ENCODE measurements around the gene E2F4. TPM values are rescaled to one million over a fixed set of nuclear protein-coding genes. Genes with fewer than 3 reads are reported as not detected.

E2F4 gene
- total RNA-seq, 1 donor from 2014 or later: 64.3 TPM

DNA sequence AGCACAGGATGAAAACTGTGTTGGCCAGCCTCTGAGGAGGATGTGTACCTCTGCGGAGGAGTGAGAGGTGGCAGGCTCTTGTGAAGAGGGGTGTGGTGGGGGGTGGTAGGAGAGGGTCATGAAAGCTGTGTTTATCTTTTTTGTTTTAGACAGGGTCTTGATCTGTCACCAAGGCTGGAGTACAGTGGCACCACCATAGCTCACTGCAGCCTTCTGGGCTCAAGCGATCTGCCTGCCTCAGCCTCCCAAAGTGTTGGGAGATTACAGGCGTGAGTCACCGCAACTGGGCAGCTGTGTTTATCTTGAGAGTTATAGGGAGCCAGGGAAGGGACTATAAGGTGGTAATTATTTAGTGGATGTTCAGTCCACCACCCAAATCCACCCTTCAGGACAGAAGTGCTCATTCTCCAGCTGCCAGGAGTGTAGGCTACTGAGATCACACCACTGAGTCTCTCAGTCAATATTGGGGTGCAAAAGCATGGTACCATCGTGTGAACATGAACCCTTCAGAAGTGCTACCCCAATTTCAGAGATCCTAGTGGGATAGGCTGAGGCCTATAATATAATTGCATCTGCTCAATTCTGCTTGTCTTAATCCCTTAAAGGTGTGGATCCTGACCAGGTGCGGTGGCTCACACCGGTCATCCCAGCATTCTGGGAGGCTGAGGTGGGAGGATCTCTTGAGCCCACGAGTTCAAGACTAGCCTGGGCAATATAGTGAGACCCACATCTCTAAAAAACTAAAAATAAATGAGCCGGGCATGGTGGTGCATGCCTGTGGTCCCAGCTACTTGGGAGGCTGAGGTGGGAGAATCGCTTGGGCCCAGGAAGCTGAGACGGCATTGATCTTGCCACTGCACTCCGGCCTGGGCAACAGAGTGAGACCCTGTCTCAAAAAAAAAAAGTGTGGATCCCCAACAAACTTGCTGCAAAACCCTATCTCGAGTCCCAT is 1.2 kb upstream of the E2F4 start:
- peaks cover 12% of the 10 kb centered on the region for H3K4me1 Mint-ChIP-seq (ENCODE audit: low read depth, unreplicated experiment)
- peak overlapping the region; percentile 84 for H3K4me3 Mint-ChIP-seq (ENCODE audit: unreplicated experiment)
- no peak for DNase-seq
- H3K27me3 Mint-ChIP-seq (ENCODE audit: unreplicated experiment): peaks cover 8% of the 10 kb centered on the region
- no peaks in the 10 kb centered on the region for H3K36me3 Mint-ChIP-seq (ENCODE audit: unreplicated experiment)
- peaks cover 10% of the 10 kb centered on the region for H3K9me3 Mint-ChIP-seq (ENCODE audit: unreplicated experiment)
- no peak for TF ChIP-seq CTCF (IDR thresholded peaks at IDR 0.05; ENCODE audit: partially characterized antibody, unreplicated experiment)
- no peak overlapping the region for H3K27ac Mint-ChIP-seq (ENCODE audit: unreplicated experiment)

GRCh38 chr16:67191411-67191994 is 452 bp upstream of the E2F4 start:
- peak overlapping the region; percentile 84 for H3K4me3 Mint-ChIP-seq (ENCODE audit: unreplicated experiment)

DNA sequence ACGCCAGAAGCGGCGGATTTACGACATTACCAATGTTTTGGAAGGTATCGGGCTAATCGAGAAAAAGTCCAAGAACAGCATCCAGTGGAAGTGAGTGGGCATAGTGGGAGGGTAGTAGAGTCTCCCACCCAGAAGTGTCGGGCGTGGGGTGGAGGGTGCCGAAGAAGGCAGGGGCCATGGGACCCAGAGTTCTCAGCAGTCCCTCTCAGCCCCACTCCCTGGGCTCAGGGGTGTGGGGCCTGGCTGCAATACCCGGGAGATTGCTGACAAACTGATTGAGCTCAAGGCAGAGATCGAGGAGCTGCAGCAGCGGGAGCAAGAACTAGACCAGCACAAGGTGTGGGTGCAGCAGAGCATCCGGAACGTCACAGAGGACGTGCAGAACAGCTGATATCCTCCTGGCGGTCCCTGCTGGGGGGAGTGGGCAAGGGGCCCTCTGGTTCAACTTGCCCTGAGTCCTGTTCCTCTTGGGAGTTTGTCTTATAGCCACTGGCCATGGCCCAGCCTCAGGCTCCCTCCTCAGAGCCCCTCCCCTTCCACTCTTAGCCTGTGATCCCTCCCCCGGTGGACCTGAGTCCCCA is 916 bp downstream of the E2F4 start:
- no peaks in the 10 kb centered on the region for H3K36me3 Mint-ChIP-seq (ENCODE audit: unreplicated experiment)
- peak overlapping the region; percentile 84 for H3K27ac Mint-ChIP-seq (ENCODE audit: unreplicated experiment)
- peaks cover 8% of the 10 kb centered on the region for H3K27me3 Mint-ChIP-seq (ENCODE audit: unreplicated experiment)
- peaks cover 17% of the 10 kb centered on the region for H3K9me3 Mint-ChIP-seq (ENCODE audit: unreplicated experiment)
- no peak for DNase-seq
- H3K4me3 Mint-ChIP-seq (ENCODE audit: unreplicated experiment): peak overlapping the region; percentile 94
- no peak for TF ChIP-seq CTCF (IDR thresholded peaks at IDR 0.05; ENCODE audit: partially characterized antibody, unreplicated experiment)
- peaks cover 13% of the 10 kb centered on the region for H3K4me1 Mint-ChIP-seq (ENCODE audit: low read depth, unreplicated experiment)

More at GRCh38 chr16:67191411-67191994, 452 bp upstream of the E2F4 start:
- Mint-ChIP-seq H3K4me1 (ENCODE audit: low read depth, unreplicated experiment) (peaks cover 11% of the 10 kb centered on the region), H3K27ac (ENCODE audit: unreplicated experiment) (peak overlapping the region; percentile 17), H3K9me3 (ENCODE audit: unreplicated experiment) (peaks cover 12% of the 10 kb centered on the region), H3K27me3 (ENCODE audit: unreplicated experiment) (peaks cover 8% of the 10 kb centered on the region), H3K36me3 (ENCODE audit: unreplicated experiment) (no peaks in the 10 kb centered on the region)
- DNase-seq: no peak
- no peak for TF ChIP-seq CTCF (IDR thresholded peaks at IDR 0.05; ENCODE audit: partially characterized antibody, unreplicated experiment)

- Mint-ChIP-seq H3K9me3 (ENCODE audit: unreplicated experiment) (peaks cover 17% of the 10 kb centered on the region), H3K4me3 (ENCODE audit: unreplicated experiment) (peak overlapping the region; percentile 94), H3K36me3 (ENCODE audit: unreplicated experiment) (no peaks in the 10 kb centered on the region)
Observed at GRCh38 chr16:67193536-67193935, 1.6 kb downstream of the E2F4 start.

More at GRCh38 chr16:67193536-67193935, 1.6 kb downstream of the E2F4 start:
- no peak for DNase-seq
- Mint-ChIP-seq H3K27ac (ENCODE audit: unreplicated experiment) (peak overlapping the region; percentile 84), H3K4me1 (ENCODE audit: low read depth, unreplicated experiment) (peaks cover 13% of the 10 kb centered on the region), H3K27me3 (ENCODE audit: unreplicated experiment) (peaks cover 8% of the 10 kb centered on the region)
- no peak for TF ChIP-seq CTCF (IDR thresholded peaks at IDR 0.05; ENCODE audit: partially characterized antibody, unreplicated experiment)

Data from glutamatergic neuron (in vitro differentiated cells).